Measurements from ENCODE around the gene CRYGC.

CRYGC gene

DNA sequence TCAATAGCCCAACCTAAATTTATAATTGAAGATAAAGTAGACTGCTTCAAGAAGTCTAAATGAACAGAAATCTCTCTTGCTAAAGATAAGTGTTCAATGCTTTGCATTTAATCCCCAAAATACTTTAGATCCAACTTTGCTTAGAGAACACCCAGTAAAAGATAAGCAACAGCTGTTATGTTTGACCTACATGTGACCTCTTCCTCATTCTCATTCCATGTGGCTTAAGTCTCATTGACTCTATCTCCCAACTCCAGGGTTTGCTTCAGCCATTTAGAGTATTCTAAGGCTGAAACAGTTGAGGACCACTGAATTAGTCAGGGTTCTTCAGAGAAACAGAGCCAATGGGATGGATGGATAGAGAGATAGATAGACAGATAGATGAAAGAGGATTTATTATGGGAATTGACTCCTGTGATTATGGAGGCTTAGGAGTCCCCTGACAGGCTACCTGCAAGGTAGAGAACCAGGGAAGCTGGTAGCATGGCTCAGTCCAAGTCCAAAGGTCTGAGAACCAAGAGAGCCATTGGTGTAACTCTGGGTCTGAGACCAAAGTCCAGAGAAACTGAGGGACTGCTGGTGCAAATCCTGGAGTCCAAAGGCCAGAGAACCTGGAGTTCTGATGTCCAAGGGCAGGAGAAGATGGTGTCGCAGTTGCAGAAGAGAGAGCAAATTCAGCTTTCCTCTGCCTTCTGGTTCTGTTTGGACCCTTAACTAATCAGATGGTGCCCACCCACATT is 37.4 kb downstream of the CRYGC start:
- no peak for DNase-seq

DNA sequence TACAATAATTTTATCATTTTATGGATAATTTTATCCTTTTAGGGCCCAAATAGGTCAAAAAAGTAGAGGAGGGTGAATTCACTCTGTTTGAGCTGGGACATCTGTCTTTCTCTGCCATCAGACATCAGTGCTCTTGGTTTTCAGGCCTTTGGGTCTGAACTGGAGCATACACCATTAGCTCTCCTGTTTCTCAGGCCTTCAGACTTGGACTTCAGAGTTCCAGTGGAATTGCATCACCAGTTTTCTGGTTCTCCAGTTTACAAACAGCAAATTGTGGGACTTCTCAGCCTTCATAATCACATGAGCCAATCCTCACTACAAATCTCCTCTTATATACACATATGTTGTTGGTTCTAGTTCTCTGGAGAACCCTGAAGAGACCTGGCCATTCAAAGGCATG is 39.2 kb downstream of the CRYGC start:
- DNase-seq = no peak

DNA sequence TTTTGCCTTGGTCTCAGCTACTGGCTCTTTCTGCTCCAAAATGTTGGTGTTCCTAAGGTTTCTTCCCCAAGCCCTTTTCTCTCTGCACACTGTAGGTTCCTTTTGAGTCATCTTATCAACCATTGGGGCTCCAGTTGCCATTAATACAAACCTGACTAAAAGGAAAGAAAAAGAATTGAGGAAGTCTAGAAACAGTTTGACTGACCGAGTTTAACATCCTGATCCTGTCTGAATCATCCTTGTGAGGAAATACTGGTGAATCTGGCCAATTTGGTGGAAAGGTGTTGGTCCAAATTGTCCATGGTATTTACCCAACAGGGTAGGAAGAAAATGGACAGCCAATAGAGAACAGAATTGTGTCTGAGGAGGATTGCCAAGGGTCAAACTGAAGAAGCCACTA is 43.6 kb downstream of the CRYGC start:
- DNase-seq = no peak

DNA sequence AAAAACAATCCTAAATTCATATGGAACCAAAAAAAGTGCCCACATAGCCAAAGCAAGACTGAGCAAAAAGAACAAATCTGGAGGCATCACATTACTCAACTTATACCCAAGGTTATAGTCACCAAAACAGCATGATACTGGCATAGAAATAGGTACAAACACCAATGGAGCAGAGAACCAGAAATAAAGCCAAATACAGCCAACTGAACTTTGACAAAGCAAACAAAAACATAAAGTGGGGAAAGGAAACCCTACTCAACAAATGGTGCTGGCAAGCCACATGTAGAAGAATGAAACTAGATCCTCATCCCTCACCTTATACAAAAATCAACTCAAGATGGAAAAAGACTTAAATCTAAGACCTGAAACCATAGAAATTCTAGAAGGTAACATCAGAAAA is 45.8 kb downstream of the CRYGC start:
- DNase-seq = no peak
